OCI-LY7 (cell line): ENCODE measurements around the gene ARFGAP1. TPM values are rescaled to one million over a fixed set of nuclear protein-coding genes. Genes with fewer than 3 reads are reported as not detected.

ENCODE experiments used
- BruUV-seq: library from RNA; stranded (reverse); fragments of 400-500 nt; replicated peaks from 2 replicates; lab custom pipeline; 2021; lab: Mats Ljungman, UMichigan
- CTCF ChIA-PET: fragments of 300-600 bp; sonication (Branson Sonifier 250); formaldehyde crosslinking; loops from one replicate; lab custom pipeline; 2022; ENCODE audit warnings: antibody characterized with exemption; ENCODE audit not compliant: unreplicated experiment; lab: Charles Lee
- POLR2A ChIA-PET: fragments of 300-600 bp; sonication (Branson Sonifier 250); formaldehyde crosslinking; loops from one replicate; lab custom pipeline; 2022; ENCODE audit warnings: antibody characterized with exemption; lab: Charles Lee
- DNase-seq: peaks from one replicate; pipeline ENCODE4 v3.0.0-alpha.2; 2015; ENCODE audit warnings: low spot score
- H2AFZ ChIP-seq: fragments of 200-600 bp; sonication (generic), shearing (Covaris generic); 2 replicates; pipeline ENCODE4 v1.6.1; 2014; ENCODE audit warnings: mild to moderate bottlenecking, antibody characterized with exemption, low read length, moderate library complexity
- H3K27ac ChIP-seq: fragments of 200-600 bp; sonication (generic); 2 replicates; pipeline ENCODE4 v1.5.1; 2014; ENCODE audit warnings: mixed run types, low read depth, mild to moderate bottlenecking, moderate library complexity, low read length, inconsistent platforms; ENCODE audit not compliant: poor library complexity, severe bottlenecking
- H3K36me3 ChIP-seq: fragments of 200-600 bp; sonication (generic); 2 replicates; pipeline ENCODE4 v1.6.1; 2014; ENCODE audit warnings: mild to moderate bottlenecking, antibody characterized with exemption, low read length, moderate library complexity, mixed read lengths; ENCODE audit not compliant: insufficient read depth
- H3K4me1 ChIP-seq: fragments of 200-600 bp; sonication (generic); 2 replicates; pipeline ENCODE4 v1.5.1; 2014; ENCODE audit warnings: mild to moderate bottlenecking, low read length; ENCODE audit not compliant: insufficient read depth, poor library complexity, severe bottlenecking
- H3K4me2 ChIP-seq: fragments of 200-600 bp; sonication (generic); 2 replicates; pipeline ENCODE4 v1.6.1; 2014; ENCODE audit warnings: mild to moderate bottlenecking, low read length
- H3K4me3 ChIP-seq: fragments of 200-600 bp; sonication (generic); 2 replicates; pipeline ENCODE4 v1.5.1; 2014; ENCODE audit warnings: mild to moderate bottlenecking, low read depth, low read length; ENCODE audit not compliant: poor library complexity, severe bottlenecking
- H3K79me2 ChIP-seq: fragments of 200-600 bp; sonication (generic); 2 replicates; pipeline ENCODE4 v1.6.1; 2016; ENCODE audit warnings: low read depth, mild to moderate bottlenecking, low read length, moderate library complexity, mixed read lengths; ENCODE audit not compliant: insufficient read depth
- H3K9me2 ChIP-seq: fragments of 200-600 bp; sonication (generic); 2 replicates; pipeline ENCODE4 v1.6.1; 2016; ENCODE audit warnings: mild to moderate bottlenecking, low read length, mixed read lengths; ENCODE audit not compliant: insufficient read depth
- H3K9me3 ChIP-seq: fragments of 200-600 bp; sonication (generic); 2 replicates; pipeline ENCODE4 v1.6.1; 2014; ENCODE audit warnings: mild to moderate bottlenecking, mixed run types, low read length, mixed read lengths
- H4K20me1 ChIP-seq: fragments of 200-600 bp; sonication (generic); 2 replicates; pipeline ENCODE4 v1.6.1; 2014; ENCODE audit warnings: mild to moderate bottlenecking, antibody characterized with exemption, low read length, moderate library complexity, mixed read lengths; ENCODE audit not compliant: insufficient read depth
- CTCF ChIP-seq: fragments of 200-600 bp; sonication (generic); conservative IDR thresholded peaks from 2 replicates; pipeline ENCODE4 v1.5.1; 2014; ENCODE audit warnings: mild to moderate bottlenecking, antibody characterized with exemption, low read length, moderate library complexity, mixed read lengths
- EZH2phosphoT487 ChIP-seq: fragments of 200-600 bp; sonication (generic); IDR thresholded peaks from 2 replicates; pipeline ENCODE4 v1.6.1; 2018; ENCODE audit warnings: low read depth, borderline replicate concordance, mild to moderate bottlenecking, mixed run types, antibody characterized with exemption, low read length, moderate library complexity, mixed read lengths
- intact Hi-C: fragments of 100-400 bp; cut with micrococcal nuclease; formaldehyde crosslinking; loops from one replicate; pipeline ENCODE4 v1.10.0; 2022; ENCODE audit not compliant: unreplicated experiment
- total RNA-seq, 2 experiments: library from RNA; depleted of rRNA in 1 of 2; stranded (reverse); fragments of >200 nt in 1 of 2; shearing (Covaris generic) in 1 of 2; gene quantifications; 2 replicates each; pipeline ENCODE4 v1.2.3, GENCODE V29; 2014 to 2022

ARFGAP1 gene
- total RNA-seq, 2 experiments from 2014 or later = 57.9 to 105 TPM

- POLR2A ChIA-PET = no interaction called here
- H3K9me3 ChIP-seq = no peaks in the 10 kb centered on the region
- peaks cover 17% of the 10 kb centered on the region for H3K4me1 ChIP-seq
- peaks cover 10% of the 10 kb centered on the region; the same call in 1 of the 2 replicates for H4K20me1 ChIP-seq
- no peak overlapping the region for H3K27ac ChIP-seq
- H3K36me3 ChIP-seq = no peaks in the 10 kb centered on the region
- intact Hi-C loops = loop anchor here (5.0 kb wide), 1 partner anchor 52 kb away; the partner anchor contains the start of gene YTHDF1
- no peak overlapping the region for H3K4me2 ChIP-seq
- peaks cover 18% of the 10 kb centered on the region for H3K79me2 ChIP-seq
- BruUV-seq = no TSS peak
- DNase-seq = no peak
- no peak overlapping the region for H2AFZ ChIP-seq
- no peak overlapping the region for H3K4me3 ChIP-seq
- no peaks in the 10 kb centered on the region for H3K9me2 ChIP-seq
- CTCF ChIA-PET = no interaction called here
- TF ChIP-seq CTCF (no peak), EZH2phosphoT487 (no peak)
Measured at GRCh38 chr20:63269724-63270123, 2.9 kb upstream of the ARFGAP1 start.

GRCh38 chr20:63270606-63271325 is 1.8 kb upstream of the ARFGAP1 start:
- H3K4me2 ChIP-seq = no peak overlapping the region
- H2AFZ ChIP-seq = no peak overlapping the region
- H4K20me1 ChIP-seq = peaks cover 10% of the 10 kb centered on the region; the same call in 1 of the 2 replicates
- no TSS peak for BruUV-seq
- H3K36me3 ChIP-seq = peaks cover under 1% of the 10 kb centered on the region; the same call in 1 of the 2 replicates
- ChIA-PET POLR2A (no interaction called here), CTCF (no interaction called here)
- H3K9me3 ChIP-seq = no peaks in the 10 kb centered on the region
- H3K4me3 ChIP-seq = no peak overlapping the region
- peaks cover 17% of the 10 kb centered on the region for H3K4me1 ChIP-seq
- TF ChIP-seq CTCF (no peak), EZH2phosphoT487 (no peak)
- no peak overlapping the region for H3K27ac ChIP-seq
- DNase-seq = no peak
- no peaks in the 10 kb centered on the region for H3K9me2 ChIP-seq
- peaks cover 24% of the 10 kb centered on the region for H3K79me2 ChIP-seq
- intact Hi-C loops = loop anchor here (5.0 kb wide), 1 partner anchor 53 kb away; the partner anchor contains the start of gene YTHDF1
